Muscle of leg (tissue), 11 donors: ENCODE results near the gene SLC19A1. TPM values are rescaled to one million over a fixed set of nuclear protein-coding genes. Genes with fewer than 3 reads are reported as not detected.

Source experiments
- DNase-seq: peaks from one replicate; pipeline ENCODE4 v3.0.0; 2013
- H3K27ac ChIP-seq: one replicate; pipeline ENCODE4 v1.5.1; 2013; ENCODE audit warnings: mild to moderate bottlenecking, low read length, control low read depth
- H3K27me3 ChIP-seq: one replicate; pipeline ENCODE4 v1.6.1; 2013; ENCODE audit warnings: low read length; ENCODE audit not compliant: control insufficient read depth, insufficient read depth
- H3K36me3 ChIP-seq: one replicate; pipeline ENCODE4 v1.6.1; 2013; ENCODE audit warnings: low read length; ENCODE audit not compliant: control insufficient read depth, insufficient read depth
- H3K4me1 ChIP-seq: one replicate; pipeline ENCODE4 v1.6.1; 2013; ENCODE audit warnings: low read length; ENCODE audit not compliant: control insufficient read depth, insufficient read depth
- H3K4me3 ChIP-seq: one replicate; pipeline ENCODE4 v1.5.1; 2013; ENCODE audit warnings: low read length, control low read depth
- H3K9me3 ChIP-seq: replicated peaks from 2 replicates; pipeline ENCODE4 v1.6.1; 2013; ENCODE audit warnings: low read depth, low read length; ENCODE audit not compliant: control insufficient read depth
- WGBS: methylation state at CpG from one replicate; pipeline ENCODE4 v1.1.5; 2013; ENCODE audit warnings: missing lambda C conversion rate; ENCODE audit not compliant: insufficient coverage; 5-methylcytosine and 5-hydroxymethylcytosine counted together
- polyA plus RNA-seq, 8 donors: library from polyadenylated mRNA; unstranded; fragments of 120-200 nt; gene quantifications; one replicate each; pipeline versions ENCODE4 v1.2.1 to v1.2.3, GENCODE V29; 2013; ENCODE audit warnings: inconsistent platforms in 1 of 8, low replicate concordance in 1 of 8; ENCODE audit not compliant: insufficient read length in 8 of 8, insufficient read depth in 1 of 8
- total RNA-seq: library from RNA; stranded (reverse); fragments of 120-200 nt; gene quantifications from one replicate; pipeline ENCODE4 v1.2.4, GENCODE V29; 2013

The SLC19A1 gene
- total and polyA plus RNA-seq, 9 donors = 3.2 to 22.8 (median 12.8) TPM

- Histone ChIP-seq H3K36me3 (peaks cover 26% of the 10 kb centered on the region), H3K4me1 (peaks cover 9% of the 10 kb centered on the region), H3K9me3 (peaks cover 15% of the 10 kb centered on the region), H3K4me3 (no peak overlapping the region), H3K27ac (no peak overlapping the region), H3K27me3 (no peaks in the 10 kb centered on the region)
- 64% methylated on average over 29 of the region's 29 CpGs for WGBS
- DNase-seq = peak; percentile 69
Observed at GRCh38 chr21:45525153-45525909, 16.9 kb downstream of the SLC19A1 start.

DNA sequence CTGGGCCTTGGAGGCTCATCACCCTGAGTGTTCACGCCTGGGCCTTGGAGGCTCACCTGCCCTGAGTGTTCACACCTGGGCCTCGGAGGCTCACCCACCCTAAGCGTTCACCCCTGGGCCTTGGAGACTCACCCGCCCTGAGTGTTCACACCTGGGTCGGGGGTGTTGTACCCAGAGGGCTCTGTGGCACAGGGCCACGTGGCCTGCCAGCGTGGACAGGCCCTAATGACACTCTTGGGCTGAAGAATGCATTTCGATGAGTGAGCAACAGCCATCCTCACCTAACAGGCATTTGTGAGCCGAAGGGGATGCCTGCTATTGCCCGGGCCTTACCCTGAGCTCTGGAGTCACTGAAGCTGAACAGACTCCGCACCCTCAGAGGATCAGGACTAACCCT lies 17.5 kb downstream of the SLC19A1 start:
- Histone ChIP-seq H3K27me3 (no peaks in the 10 kb centered on the region), H3K4me3 (no peak overlapping the region), H3K27ac (no peak overlapping the region), H3K4me1 (peaks cover 9% of the 10 kb centered on the region), H3K9me3 (peaks cover 15% of the 10 kb centered on the region), H3K36me3 (peaks cover 21% of the 10 kb centered on the region)
- 76% methylated on average over 10 of the region's 11 CpGs for WGBS
- no peak for DNase-seq

DNA sequence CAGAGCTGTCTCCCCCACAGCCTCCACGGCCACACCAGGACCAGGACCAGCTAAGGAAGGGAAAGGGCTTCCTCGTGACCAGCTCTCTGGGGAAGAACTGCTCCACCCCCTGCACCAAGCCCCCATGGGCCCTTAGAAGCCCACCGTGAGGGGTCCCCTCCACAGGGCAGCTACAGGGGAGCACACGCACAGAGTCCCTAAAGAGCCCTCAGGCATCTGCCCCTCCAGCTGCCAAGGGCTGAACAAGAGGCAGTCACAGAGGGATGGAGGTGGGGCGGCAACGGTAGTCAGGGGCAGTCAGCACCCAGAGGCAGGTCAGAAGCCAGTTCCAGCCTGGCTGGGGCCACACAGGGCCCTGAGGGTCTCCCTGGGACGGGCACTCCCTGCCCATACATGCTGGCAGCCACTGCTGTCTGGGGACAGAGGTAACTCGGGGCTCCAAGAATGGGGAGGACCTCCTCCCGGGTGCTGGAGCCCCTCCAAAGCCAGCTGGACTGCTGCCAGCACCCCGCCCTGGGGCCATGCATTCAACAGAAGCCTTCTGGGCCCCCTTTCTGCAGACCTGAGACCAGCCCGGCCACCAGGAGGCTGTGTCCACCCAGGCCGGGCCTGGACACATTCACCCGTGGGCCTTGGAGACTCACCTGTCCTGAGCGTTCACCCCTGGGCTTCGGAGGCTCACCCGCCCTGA lies 18.7 kb downstream of the SLC19A1 start:
- Histone ChIP-seq H3K4me3 (no peak overlapping the region), H3K27ac (no peak overlapping the region), H3K36me3 (peaks cover 15% of the 10 kb centered on the region), H3K9me3 (peaks cover 22% of the 10 kb centered on the region), H3K27me3 (no peaks in the 10 kb centered on the region), H3K4me1 (peaks cover 9% of the 10 kb centered on the region)
- WGBS = 82% methylated on average over 11 of the region's 16 CpGs
- no peak for DNase-seq

- H3K9me3 ChIP-seq = peaks cover 25% of the 10 kb centered on the region
- peaks cover 9% of the 10 kb centered on the region for H3K4me1 ChIP-seq
- H3K27me3 ChIP-seq = no peaks in the 10 kb centered on the region
- H3K36me3 ChIP-seq = peaks cover 12% of the 10 kb centered on the region
- WGBS = 87% methylated on average over 4 of the region's 6 CpGs
- no peak overlapping the region for H3K4me3 ChIP-seq
- no peak for DNase-seq
- H3K27ac ChIP-seq = no peak overlapping the region
Observed at GRCh38 chr21:45522986-45523385, 19.3 kb downstream of the SLC19A1 start.

GRCh38 chr21:45522381-45522780 lies 19.9 kb downstream of the SLC19A1 start:
- Histone ChIP-seq H3K9me3 (peaks cover 26% of the 10 kb centered on the region), H3K4me1 (peaks cover 9% of the 10 kb centered on the region), H3K27ac (no peak overlapping the region), H3K36me3 (peaks cover 12% of the 10 kb centered on the region), H3K4me3 (no peak overlapping the region), H3K27me3 (no peaks in the 10 kb centered on the region)
- WGBS = 83% methylated on average over 1 of the region's 6 CpGs
- no peak for DNase-seq

DNA sequence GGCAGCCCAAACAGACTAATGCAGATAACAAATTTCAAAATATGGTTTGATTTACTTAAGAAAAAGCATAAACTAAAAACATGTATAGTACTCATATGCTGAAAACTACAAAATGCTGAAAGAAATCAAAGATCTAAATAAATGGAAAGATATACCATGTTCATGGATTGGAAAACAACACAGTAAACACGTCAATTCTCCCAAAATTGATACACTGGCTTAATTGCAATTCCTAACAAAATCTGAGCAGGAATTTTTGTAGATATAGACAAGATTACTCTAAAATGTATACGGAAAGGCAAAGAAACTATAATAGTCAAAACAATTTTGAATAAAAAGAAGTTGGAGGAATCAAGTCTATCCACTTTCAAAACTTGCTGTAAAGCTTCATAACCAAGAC lies 21.0 kb downstream of the SLC19A1 start:
- no peak overlapping the region for H3K27ac ChIP-seq
- H3K36me3 ChIP-seq = peaks cover 19% of the 10 kb centered on the region
- H3K27me3 ChIP-seq = no peaks in the 10 kb centered on the region
- peaks cover 9% of the 10 kb centered on the region for H3K4me1 ChIP-seq
- no CpG with 5 or more reads among the region's 2 CpGs for WGBS
- no peak overlapping the region for H3K4me3 ChIP-seq
- DNase-seq = no peak
- H3K9me3 ChIP-seq = peaks cover 27% of the 10 kb centered on the region

- WGBS = no CpG with 5 or more reads among the region's 4 CpGs
- Histone ChIP-seq H3K27ac (no peak overlapping the region), H3K27me3 (no peaks in the 10 kb centered on the region), H3K4me1 (no peaks in the 10 kb centered on the region), H3K36me3 (peaks cover 30% of the 10 kb centered on the region), H3K4me3 (no peak overlapping the region), H3K9me3 (peaks cover 27% of the 10 kb centered on the region)
- DNase-seq = no peak
Observed at GRCh38 chr21:45519182-45519581, 23.1 kb downstream of the SLC19A1 start.

DNA sequence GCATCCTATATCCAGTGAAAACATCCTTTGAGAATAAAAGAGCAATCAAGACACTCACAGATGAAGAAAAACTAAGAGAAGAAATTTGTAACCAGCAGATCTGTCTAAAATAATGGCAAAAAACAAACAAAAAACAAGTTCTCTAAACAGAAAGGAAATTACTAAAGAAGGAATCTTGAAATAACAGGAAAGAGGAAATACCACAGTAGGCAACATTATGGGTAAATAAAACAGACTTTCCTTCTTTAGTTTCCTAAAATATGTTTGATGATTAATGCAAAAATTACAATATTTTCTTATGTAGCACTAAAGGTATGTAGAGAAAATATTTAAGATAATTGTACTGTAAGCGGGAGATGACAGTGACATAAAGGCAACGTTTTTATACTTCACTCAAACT lies 23.5 kb downstream of the SLC19A1 start:
- Histone ChIP-seq H3K4me3 (no peak overlapping the region), H3K36me3 (peaks cover 34% of the 10 kb centered on the region), H3K9me3 (peaks cover 27% of the 10 kb centered on the region), H3K4me1 (no peaks in the 10 kb centered on the region), H3K27ac (no peak overlapping the region), H3K27me3 (no peaks in the 10 kb centered on the region)
- no CpG with 5 or more reads among the region's 2 CpGs for WGBS
- no peak for DNase-seq

- Histone ChIP-seq H3K36me3 (peaks cover 41% of the 10 kb centered on the region), H3K27me3 (no peaks in the 10 kb centered on the region), H3K4me1 (no peaks in the 10 kb centered on the region), H3K9me3 (peaks cover 27% of the 10 kb centered on the region), H3K4me3 (no peak overlapping the region), H3K27ac (no peak overlapping the region)
- WGBS = 92% methylated on average over 10 of the region's 15 CpGs
- no peak for DNase-seq
Observed at GRCh38 chr21:45517249-45518065, 24.8 kb downstream of the SLC19A1 start.

GRCh38 chr21:45516671-45517151 lies 25.5 kb downstream of the SLC19A1 start:
- Histone ChIP-seq H3K4me3 (no peak overlapping the region), H3K36me3 (peaks cover 48% of the 10 kb centered on the region), H3K4me1 (no peaks in the 10 kb centered on the region), H3K9me3 (peaks cover 25% of the 10 kb centered on the region), H3K27me3 (no peaks in the 10 kb centered on the region), H3K27ac (no peak overlapping the region)
- no peak for DNase-seq
- 88% methylated on average over 13 of the region's 14 CpGs for WGBS
